ENCODE data around the gene AAK1. TPM values are rescaled to one million over a fixed set of nuclear protein-coding genes. Genes with fewer than 3 reads are reported as not detected.

AAK1 gene
- total RNA-seq, 1 donor from 2014 or later = 48.6 TPM

- peaks cover 42% of the 10 kb centered on the region for H3K4me1 ChIP-seq
- intact Hi-C loops (cut with DNase I) = no loop called here
Measured at GRCh38 chr2:69621440-69621839, 22.1 kb downstream of the AAK1 start.

GRCh38 chr2:69620870-69621269 is 22.7 kb downstream of the AAK1 start:
- intact Hi-C loops (cut with DNase I) = no loop called here
- Histone ChIP-seq H3K9me3 (no peaks in the 10 kb centered on the region), H3K36me3 (no peaks in the 10 kb centered on the region), H3K27ac (no peak overlapping the region), H3K27me3 (no peaks in the 10 kb centered on the region), H3K4me1 (peaks cover 48% of the 10 kb centered on the region), H3K4me3 (no peak overlapping the region)
- DNase-seq (ENCODE audit: extremely low spot score in 2 of 2) = no peak
- TF ChIP-seq POLR2AphosphoS5 (IDR thresholded peaks at IDR 0.05; ENCODE audit: insufficient read depth in 1 of 2, low read depth in 1 of 2) = no peak
- no peak for TF ChIP-seq POLR2A (IDR thresholded peaks at IDR 0.05)
- TF ChIP-seq, protein P1, sequence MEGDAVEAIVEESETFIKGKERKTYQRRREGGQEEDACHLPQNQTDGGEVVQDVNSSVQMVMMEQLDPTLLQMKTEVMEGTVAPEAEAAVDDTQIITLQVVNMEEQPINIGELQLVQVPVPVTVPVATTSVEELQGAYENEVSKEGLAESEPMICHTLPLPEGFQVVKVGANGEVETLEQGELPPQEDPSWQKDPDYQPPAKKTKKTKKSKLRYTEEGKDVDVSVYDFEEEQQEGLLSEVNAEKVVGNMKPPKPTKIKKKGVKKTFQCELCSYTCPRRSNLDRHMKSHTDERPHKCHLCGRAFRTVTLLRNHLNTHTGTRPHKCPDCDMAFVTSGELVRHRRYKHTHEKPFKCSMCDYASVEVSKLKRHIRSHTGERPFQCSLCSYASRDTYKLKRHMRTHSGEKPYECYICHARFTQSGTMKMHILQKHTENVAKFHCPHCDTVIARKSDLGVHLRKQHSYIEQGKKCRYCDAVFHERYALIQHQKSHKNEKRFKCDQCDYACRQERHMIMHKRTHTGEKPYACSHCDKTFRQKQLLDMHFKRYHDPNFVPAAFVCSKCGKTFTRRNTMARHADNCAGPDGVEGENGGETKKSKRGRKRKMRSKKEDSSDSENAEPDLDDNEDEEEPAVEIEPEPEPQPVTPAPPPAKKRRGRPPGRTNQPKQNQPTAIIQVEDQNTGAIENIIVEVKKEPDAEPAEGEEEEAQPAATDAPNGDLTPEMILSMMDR (IDR thresholded peaks at IDR 0.05) = no peak

More at GRCh38 chr2:69621440-69621839, 22.1 kb downstream of the AAK1 start:
- Histone ChIP-seq H3K36me3 (no peaks in the 10 kb centered on the region), H3K4me3 (no peak overlapping the region), H3K9me3 (no peaks in the 10 kb centered on the region), H3K27me3 (no peaks in the 10 kb centered on the region), H3K27ac (no peak overlapping the region)
- no peak for TF ChIP-seq POLR2AphosphoS5 (IDR thresholded peaks at IDR 0.05; ENCODE audit: insufficient read depth in 1 of 2, low read depth in 1 of 2)
- TF ChIP-seq, protein P1 (IDR thresholded peaks at IDR 0.05) = no peak
- TF ChIP-seq POLR2A (IDR thresholded peaks at IDR 0.05) = no peak
- DNase-seq (ENCODE audit: extremely low spot score in 2 of 2) = no peak

DNA sequence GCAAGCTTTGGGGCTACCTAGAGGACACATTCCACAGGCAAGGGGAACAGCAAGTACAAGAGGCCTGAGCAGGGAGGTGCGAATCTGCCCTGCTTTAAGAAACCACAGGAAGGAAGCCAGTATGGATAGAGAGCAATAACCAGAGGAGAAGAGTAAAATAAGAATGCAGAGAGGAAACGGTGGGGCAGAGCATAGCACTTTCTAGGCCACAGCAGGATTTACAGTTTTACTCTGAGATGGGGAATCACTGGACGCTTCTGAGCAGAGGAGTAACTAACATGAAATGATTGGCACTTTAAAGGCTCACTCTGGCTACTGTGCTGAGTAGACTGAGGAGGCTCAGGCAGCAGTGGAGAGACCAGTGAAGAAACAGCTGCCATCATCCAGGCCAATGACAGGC is 23.8 kb downstream of the AAK1 start:
- Histone ChIP-seq H3K27ac (no peak overlapping the region), H3K9me3 (no peaks in the 10 kb centered on the region), H3K4me3 (no peak overlapping the region), H3K27me3 (no peaks in the 10 kb centered on the region), H3K36me3 (no peaks in the 10 kb centered on the region), H3K4me1 (peaks cover 55% of the 10 kb centered on the region)
- intact Hi-C loops (cut with DNase I) = no loop called here
- TF ChIP-seq POLR2A (IDR thresholded peaks at IDR 0.05) (no peak), POLR2AphosphoS5 (IDR thresholded peaks at IDR 0.05; ENCODE audit: insufficient read depth in 1 of 2, low read depth in 1 of 2) (no peak)
- TF ChIP-seq, protein P1 (IDR thresholded peaks at IDR 0.05) = no peak
- DNase-seq (ENCODE audit: extremely low spot score in 2 of 2) = no peak

DNA sequence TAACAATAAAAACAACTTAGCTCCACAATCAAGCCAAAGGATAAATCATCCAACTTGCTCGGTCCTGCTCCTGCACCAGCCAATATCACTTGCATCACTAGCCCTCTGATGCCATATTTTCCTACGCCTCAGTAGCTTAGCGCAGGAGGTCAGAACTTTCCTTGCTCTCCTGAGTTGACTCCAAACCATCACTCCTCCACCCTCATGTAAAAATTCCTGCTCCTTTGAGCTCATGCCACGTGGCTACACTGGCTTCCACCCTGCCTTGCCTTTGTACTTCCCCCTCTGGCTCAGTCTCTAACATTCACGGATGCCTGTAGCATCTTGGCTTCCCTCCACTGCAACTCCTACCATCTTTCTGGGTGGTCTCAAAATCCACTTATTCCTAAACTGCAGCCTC is 25.2 kb downstream of the AAK1 start:
- peak in 1 of 2 donors; percentile 92 for DNase-seq (ENCODE audit: extremely low spot score in 2 of 2)
- intact Hi-C loops (cut with DNase I) = no loop called here
- TF ChIP-seq POLR2A (IDR thresholded peaks at IDR 0.05) (no peak), POLR2AphosphoS5 (IDR thresholded peaks at IDR 0.05; ENCODE audit: insufficient read depth in 1 of 2, low read depth in 1 of 2) (no peak)
- TF ChIP-seq, protein P1 (IDR thresholded peaks at IDR 0.05) = no peak
- H3K4me3 ChIP-seq = no peak overlapping the region
- peak overlapping the region; percentile 28 for H3K27ac ChIP-seq
- no peaks in the 10 kb centered on the region for H3K36me3 ChIP-seq
- H3K4me1 ChIP-seq = peaks cover 55% of the 10 kb centered on the region
- no peaks in the 10 kb centered on the region for H3K27me3 ChIP-seq
- H3K9me3 ChIP-seq = no peaks in the 10 kb centered on the region

DNA sequence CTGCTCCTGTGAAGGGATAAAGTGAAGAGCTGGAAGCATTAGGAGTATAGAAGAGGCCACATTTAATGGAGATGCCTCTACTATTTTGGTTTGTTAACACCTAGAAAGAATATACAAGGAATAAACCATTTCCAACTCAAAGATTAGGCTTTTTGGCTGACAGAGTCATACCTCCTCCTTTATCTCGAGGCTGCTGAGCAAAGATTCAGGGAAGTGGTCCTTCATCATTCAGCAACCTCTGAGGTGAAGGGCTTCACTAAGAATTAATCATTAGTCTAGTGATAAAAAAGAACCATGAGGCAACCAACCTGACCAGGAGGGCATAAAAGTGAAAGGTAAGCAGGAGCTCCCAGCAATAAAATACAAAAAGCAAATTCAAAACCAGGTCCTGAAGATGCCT is 25.8 kb downstream of the AAK1 start:
- TF ChIP-seq, protein P1 (IDR thresholded peaks at IDR 0.05) = no peak
- no peak for TF ChIP-seq POLR2A (IDR thresholded peaks at IDR 0.05)
- TF ChIP-seq POLR2AphosphoS5 (IDR thresholded peaks at IDR 0.05; ENCODE audit: insufficient read depth in 1 of 2, low read depth in 1 of 2) = no peak
- Histone ChIP-seq H3K27me3 (no peaks in the 10 kb centered on the region), H3K36me3 (no peaks in the 10 kb centered on the region), H3K4me1 (peaks cover 55% of the 10 kb centered on the region), H3K9me3 (no peaks in the 10 kb centered on the region), H3K27ac (no peak overlapping the region), H3K4me3 (no peak overlapping the region)
- intact Hi-C loops (cut with DNase I) = no loop called here
- DNase-seq (ENCODE audit: extremely low spot score in 2 of 2) = no peak
